ENCODE results near the gene IGSF21.
"Not testable (repeated sequence)": the region's sequence is repeated elsewhere in the genome, so short reads cannot be mapped to it uniquely, and the experiment has no call there.

The IGSF21 gene

DNA sequence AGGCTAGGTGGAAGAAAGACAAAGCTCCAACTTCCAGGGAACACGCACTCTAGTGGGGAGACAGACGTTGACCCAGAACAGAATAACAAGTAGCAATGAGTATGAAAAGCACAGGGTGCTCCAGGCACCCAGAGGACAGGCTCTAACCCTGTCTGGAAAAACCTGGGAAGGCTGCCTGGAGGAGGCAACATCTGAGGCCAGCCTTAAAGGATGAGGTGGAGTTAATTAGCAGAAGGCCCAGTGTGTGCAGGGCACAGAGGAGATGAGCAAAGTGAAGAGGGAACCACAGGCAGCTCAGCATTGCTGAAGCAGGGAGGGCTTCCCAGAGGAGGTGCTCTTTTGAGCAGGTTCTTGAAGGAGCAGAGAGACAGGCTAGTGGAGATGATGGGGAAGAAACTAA lies 246.4 kb downstream of the IGSF21 start:
- no peak for DNase-seq (ENCODE audit: low read depth in 2 of 2)

DNA sequence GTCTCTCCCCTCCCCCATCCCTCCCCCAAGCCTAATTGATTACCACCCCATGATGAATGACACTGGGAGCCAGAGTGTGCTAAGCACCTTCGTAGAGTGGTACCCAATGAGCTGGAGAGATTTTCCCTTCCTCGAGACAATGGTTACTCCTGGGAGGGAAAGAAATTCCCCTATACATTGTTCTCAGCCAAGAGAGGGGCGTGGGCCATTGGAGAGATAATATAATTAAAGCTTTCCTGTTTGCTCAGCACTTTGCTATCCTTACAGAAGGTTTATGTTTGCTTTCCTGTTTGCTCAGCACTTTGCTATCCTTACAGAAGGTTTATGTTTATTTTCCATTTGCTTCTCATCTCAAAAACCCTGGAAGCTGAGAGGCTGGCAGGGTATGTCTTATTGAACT lies 247.0 kb downstream of the IGSF21 start:
- DNase-seq (ENCODE audit: low read depth in 2 of 2): no peak

DNA sequence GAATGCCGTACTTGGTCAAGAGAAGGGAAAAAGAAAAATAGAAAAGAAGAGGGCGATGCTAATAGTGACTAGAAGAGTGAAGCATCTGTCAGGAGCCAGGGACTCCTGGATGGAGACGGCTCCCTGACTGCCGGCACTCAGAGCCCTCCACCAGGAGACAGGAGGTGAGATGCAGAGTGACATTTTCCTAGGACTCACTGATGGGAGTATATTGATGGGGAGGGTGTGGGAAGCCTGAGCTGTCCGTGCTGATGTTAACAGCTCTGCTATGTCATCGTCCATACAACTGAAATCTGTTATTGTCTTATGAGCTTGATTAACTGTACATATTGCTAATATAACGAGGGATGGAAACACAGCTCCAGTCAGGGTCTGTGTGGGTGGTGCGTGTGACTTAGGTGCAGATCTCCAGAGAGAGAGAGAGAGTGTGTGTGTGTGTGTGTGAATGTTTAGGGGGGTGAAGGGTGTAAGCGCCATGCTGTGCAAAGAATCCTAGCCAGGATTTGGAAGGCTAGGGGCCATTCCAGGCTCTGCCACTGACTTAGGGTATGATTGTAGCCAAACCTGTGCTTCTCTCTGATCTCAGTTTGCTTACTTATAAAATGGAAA lies 250.1 kb downstream of the IGSF21 start:
- no peak for DNase-seq (ENCODE audit: low read depth in 2 of 2)

DNA sequence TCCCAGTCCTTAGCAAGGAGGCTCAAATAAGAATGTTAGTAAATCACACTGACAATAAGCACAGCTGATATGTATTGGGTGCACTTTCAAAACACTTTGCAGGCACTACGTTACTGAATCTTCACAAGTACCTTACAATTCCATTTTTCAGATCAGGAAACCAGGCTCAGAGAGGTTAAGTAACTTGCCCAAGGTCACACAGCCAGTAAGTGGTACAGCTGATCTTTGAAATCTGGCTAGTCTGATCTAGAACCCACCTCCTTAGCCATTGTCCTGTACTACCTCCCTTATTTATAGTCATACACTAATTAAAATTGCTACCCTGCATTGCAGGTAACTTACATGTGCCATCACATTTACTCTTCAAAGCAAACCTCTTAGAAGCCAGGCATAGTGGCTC lies 251.0 kb downstream of the IGSF21 start:
- no peak for DNase-seq (ENCODE audit: low read depth in 2 of 2)

DNA sequence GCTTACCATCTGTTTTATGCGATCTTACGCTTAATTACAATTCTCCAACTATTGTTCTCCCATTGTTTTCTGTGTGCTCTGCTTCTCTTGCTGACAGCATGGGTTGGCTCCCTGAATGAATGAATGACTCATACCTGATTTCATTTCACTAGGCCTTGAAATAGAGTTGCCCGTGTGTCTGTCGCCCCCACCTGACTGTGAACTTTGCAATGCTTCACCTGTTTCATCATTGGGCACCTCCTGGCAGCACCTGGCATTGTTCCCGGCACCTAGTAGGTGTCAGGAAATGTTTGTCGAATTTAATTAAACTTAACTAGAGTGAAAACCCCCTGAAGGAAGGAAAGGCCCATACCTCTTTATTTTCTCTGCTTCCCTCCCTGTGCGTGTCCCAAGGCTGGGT lies 252.7 kb downstream of the IGSF21 start:
- no peak for DNase-seq (ENCODE audit: low read depth in 2 of 2)

DNA sequence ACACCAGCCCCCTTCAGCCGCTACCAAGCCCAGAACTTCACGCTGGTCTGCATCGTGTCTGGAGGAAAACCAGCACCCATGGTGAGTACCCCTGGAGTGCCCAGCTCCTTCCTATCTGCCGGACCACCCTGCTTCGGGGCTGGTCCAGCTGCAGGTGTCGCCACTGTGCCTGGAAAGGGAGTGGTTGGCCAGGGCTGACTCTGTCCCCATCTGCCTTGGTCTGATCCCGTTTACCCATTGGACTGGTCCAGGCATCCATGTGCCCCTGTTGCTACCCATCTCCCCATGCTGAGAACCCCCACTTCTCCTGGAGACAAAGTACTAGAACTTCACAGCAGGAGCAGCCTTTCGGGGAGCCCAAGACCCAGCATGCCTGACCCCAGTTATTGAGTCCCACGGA lies 254.6 kb downstream of the IGSF21 start:
- DNase-seq (ENCODE audit: low read depth in 2 of 2): no peak

DNA sequence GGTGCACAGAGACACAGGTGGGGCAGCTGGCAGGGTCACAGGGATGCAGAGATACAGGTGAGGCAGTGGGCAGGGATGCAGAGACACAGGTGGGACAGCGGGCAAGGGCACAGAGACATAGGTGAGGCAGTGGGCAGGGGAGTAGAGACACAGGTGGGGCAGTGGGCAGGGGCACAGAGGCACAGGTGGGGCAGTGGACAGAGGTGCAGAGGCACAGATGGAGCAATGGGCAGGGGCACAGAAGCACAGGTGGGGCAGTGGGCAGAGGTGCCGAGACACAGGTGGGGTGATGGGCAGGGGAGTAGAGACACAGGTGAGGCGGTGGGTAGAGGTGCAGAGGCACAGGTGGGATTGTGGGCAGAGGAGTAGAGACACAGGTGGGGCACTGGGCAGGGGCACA lies 255.8 kb downstream of the IGSF21 start:
- no peak for DNase-seq (ENCODE audit: low read depth in 2 of 2)

DNA sequence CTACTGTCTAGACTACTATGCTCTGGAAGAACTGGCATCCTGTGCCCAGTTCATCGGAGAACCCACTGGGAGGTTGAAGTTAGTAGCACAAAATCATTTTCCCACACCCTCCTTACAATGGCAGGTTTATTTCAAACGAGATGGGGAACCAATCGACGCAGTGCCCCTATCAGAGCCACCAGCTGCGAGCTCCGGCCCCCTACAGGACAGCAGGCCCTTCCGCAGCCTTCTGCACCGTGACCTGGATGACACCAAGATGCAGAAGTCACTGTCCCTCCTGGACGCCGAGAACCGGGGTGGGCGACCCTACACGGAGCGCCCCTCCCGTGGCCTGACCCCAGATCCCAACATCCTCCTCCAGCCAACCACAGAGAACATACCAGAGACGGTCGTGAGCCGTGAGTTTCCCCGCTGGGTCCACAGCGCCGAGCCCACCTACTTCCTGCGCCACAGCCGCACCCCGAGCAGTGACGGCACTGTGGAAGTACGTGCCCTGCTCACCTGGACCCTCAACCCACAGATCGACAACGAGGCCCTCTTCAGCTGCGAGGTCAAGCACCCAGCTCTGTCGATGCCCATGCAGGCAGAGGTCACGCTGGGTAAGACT lies 257.6 kb downstream of the IGSF21 start:
- DNase-seq (ENCODE audit: low read depth in 2 of 2): no peak

DNA sequence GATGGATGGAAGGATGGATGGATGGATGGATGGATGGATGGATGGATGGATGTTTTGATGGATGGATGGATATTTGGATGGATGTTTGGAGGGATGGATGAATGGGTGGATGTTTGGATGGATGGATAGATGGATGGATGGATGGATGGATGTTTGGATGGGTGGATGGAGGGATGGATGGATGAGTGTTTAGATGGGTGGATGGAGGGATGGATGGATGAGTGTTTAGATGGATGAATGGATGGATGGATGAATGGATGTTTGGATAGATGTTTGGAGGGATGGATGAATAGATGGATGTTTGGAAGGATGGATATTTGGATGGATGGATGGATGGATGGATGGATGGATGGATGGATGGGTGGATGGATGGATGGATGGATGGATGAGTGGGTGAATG lies 264.9 kb downstream of the IGSF21 start:
- not testable (repeated sequence) for DNase-seq (ENCODE audit: low read depth in 2 of 2)

DNA sequence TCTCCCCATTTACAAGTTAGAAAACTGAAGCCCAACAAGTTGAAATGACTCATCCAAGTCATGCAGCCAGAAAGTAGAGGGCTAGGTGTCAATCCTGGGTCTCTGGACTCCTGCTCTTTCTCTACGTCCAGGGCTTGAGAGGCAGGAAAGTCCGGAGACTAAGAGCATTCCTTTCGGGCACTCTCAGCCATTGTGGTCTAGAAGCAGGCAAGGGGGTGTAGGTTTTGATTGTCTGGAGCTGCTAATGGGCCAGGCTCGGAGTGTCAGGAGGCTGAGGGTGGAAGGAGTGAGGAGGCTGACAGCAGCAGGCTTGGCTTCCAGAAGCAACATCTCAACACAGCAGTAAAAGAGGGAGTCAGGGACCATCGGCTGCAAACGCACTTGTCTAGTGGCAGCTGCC lies 265.6 kb downstream of the IGSF21 start:
- DNase-seq (ENCODE audit: low read depth in 2 of 2): no peak

DNA sequence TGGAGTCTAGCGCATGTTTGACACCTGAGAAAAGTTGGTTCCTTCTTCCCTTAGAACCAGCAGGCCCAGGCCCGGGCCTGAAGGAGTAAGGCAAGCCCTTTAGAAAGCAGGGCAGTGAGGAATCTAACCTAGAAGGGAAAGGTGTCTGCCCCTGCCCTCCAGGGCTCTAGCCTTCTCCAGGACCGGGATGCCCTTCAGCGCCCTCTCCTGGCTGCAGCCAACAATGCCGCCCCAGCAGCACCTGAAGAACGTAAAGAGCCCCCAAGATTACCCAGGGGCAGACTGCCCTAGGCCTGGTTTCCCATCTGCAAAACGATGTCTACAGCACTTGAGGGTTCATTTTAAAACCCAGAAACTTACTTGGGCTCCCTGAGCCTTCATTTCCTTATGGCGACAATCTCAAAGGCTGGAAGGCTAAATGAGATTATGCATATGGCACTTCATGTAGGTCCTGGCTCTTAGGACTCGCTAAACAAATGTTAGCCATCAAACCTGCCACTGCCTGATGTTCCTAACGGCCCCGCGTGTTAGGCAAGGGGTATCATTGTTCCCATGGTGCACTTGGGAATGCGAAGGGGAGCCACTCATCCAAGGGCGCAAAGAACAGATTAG lies 266.4 kb downstream of the IGSF21 start:
- DNase-seq (ENCODE audit: low read depth in 2 of 2): no peak

DNA sequence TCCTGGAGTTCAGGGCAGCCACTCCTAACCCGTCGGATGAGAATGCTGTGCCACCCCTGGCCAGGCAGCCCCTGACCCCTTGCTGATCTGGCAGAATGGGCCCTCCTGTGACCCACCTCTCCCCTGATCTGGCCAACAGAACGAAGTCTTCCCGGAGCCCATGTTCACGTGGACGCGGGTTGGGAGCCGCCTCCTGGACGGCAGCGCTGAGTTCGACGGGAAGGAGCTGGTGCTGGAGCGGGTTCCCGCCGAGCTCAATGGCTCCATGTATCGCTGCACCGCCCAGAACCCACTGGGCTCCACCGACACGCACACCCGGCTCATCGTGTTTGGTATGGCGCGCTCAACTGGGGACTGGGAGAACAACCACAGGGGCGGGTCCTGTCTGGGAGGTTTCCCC lies 269.1 kb downstream of the IGSF21 start:
- no peak for DNase-seq (ENCODE audit: low read depth in 2 of 2)

DNA sequence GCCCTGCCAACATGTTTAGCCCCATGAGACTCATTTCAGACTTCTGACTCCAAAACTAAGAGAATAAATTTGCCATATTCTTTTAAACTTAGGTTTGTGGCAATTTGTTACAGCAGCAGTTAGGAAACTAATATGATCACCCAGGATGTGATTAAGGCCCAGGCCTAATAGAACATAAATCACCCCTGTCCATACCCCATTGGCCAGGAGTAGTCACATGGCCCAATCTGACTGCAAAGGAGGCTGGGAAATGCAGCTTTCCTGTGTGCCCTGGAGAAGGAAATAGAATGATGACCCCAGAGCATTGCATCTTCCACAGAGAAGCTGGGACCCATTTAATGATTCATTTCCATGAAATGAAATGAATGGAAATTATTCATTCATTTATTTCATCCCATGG lies 272.7 kb downstream of the IGSF21 start:
- no peak for DNase-seq (ENCODE audit: low read depth in 2 of 2)

DNA sequence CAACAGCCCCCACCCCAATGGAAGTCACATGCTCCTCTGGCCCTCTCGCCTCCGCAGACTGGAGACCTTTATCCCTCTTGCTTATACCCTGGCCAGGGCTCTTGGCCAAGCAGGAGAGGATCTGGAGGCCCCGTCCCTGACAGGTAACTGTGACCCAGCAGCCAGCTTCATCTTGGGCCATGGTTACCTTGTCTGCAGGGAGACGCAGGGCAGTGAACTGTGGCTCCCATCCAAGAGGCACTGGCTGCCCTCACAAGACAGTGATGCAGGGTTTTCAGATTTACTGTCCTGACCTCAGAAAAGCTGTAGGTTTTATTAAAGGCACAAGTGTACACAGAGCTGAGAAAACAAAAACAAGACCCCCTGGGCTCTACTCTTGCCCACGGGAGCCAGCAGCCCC lies 276.5 kb downstream of the IGSF21 start:
- no peak for DNase-seq (ENCODE audit: low read depth in 2 of 2)

DNA sequence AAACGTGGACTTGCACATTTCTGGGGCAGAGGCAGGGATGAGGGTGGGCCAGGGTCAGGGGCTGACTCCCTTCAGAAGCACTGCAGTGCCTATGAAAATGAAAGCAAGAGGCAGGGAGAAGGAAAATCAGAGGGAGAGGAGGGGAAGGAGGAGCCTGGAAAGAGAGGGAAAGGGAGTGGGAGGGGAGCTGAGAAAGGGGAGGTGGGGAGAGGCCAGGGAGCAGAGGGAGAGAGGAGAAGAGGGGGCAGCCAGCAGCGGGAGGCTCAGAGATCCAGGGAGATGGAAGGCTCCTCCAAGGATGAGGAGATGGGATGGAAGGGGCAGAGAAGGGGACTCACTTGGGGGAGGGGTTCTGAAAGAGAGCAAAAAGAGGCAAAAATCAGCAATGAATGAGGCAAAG lies 276.9 kb downstream of the IGSF21 start:
- DNase-seq (ENCODE audit: low read depth in 2 of 2): no peak

DNA sequence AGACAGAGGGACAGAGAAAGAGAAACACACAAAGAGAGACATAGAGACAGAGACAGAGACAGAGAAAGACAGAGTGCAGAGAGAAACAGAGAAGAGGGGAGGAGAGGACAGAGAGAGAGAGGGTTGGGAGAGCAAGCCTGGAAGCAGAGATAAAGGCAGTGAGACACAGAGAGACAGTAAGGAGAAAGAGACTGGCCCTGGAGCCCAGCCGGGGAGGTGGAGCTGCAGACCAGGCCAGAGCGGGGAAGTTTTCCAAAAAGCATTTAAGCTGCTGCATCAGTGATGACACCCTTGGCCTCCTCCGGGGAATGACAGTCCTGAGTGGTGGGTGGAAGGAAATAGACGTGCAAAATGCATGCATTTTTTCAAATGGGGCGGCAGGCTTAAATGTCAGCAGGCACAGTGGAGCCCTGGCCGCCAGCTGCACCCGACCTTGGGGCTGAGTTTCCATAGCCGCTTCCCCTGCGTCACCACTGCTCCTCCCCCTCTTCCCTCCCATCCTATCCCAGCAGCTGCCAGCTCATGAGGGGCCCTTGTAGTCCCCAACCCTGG lies 277.7 kb downstream of the IGSF21 start:
- DNase-seq (ENCODE audit: low read depth in 2 of 2): no peak

DNA sequence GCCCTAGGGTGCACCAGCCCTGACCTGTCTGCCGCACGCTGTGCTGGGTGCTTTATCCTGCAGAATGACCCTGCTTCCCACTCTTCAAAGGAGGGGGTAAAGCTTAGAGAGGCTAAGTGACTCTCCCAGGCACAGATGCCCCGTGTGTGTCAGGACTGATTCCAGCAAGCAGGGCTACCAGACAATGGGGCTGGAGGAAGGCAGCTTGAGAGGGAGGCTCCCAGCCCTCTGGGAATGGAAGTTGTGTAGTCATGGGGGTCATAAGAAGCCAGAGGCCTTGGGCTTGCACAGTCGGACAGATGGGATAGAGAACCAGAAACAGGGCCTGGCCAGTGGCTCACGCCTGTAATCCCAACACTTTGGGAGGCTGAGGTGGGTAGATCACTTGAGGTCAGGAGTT lies 279.0 kb downstream of the IGSF21 start:
- DNase-seq (ENCODE audit: low read depth in 2 of 2): no peak

DNA sequence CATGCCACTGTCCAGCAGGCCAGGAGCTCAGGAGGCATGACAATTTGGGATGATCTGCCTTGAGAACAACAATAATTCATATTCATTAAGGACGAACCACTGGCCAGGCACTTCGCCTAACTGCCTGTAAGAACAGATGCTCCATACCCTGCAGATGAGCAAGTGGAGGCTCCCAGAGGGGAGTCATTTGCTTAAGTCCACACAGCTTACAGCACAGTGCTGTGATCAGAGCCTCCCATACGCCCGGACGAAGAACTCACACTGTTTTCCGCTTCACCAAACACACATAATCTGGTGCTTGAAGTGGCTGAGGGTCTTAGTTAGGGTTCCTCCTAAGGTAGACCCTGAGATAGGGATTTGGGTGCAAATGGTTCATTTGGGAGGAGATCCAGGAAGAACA lies 279.7 kb downstream of the IGSF21 start:
- DNase-seq (ENCODE audit: low read depth in 2 of 2): no peak

DNA sequence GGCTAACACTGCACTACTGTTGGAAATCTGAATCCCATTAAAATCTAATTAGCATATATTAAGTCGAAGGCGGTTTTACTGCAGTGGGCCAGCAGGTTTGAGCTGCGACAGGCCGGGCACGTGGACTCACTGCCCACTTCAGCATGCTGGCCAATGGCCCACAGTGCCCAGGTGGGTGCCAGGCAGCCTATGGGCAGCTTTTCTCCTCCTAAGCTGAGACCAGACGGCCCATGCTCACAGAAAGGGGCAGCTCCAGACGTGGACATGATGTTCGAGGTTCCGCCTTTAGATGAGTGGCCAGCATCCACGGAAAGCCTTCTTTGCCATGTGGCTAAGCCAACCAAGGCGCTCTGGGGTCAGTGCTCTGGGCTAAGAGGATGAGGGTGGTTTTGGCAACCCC lies 283.4 kb downstream of the IGSF21 start:
- DNase-seq (ENCODE audit: low read depth in 2 of 2): no peak

DNA sequence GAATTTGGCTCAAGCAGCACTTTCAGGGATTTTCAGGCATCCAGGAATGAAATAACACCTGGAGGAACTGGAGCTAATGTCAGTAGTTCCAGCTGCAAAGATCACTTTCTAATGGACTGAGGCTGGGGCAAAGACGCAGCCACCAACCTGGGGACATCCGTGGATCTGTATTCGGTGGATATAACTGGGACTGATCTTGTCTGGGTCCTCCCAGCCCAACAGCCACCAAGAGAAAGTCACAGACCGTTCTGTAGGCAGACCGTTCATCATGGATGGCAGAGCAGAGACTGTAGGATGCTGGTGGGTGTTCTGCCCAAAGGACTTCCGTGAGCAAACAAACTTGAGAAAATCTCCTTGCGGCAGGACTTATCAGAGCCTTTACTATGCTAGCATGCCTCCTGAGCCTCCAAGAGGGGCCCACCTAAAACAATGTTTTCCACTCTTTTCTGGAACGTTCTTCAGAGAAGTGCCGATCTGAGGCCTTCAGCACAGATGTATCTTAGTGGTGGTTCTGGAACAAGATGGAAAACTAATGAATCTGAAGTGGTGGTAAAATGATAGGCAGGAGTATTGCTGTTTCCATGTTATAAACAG lies 287.1 kb downstream of the IGSF21 start:
- no peak for DNase-seq (ENCODE audit: low read depth in 2 of 2)

DNA sequence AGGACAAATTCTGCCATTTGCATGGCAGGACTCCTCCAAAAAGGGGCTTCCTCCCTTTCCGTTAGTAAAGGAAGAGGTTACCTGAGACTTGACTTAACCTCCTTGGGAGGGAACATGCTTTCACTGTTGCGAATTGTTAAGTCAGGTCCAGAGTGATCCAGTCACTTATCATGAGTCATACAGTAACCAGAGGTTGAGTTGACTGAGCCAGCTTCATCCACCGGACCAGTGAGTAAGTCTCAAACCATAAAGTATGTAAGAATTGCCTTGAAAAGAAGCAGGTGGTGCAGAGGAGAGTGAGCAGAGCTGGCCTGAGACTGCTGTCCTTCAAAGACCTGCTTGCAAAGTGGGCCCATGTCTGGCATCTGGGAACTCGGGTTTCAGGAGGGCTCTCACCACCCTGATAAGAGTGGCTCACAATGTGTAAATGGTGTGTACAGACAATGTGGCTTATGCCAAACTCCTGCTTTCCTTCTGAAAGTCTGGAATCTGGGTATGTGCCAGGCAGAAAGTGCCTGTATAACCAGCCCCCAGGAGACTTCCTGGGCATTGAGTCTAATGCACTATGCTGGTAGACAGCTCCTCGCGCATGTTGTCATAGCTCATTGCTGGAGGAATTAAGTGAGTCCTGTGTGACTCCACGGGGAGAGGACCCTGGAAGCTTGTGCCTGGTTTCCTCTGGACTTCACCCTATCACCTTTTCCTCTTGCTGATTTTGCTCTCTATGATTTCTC lies 288.8 kb downstream of the IGSF21 start:
- DNase-seq (ENCODE audit: low read depth in 2 of 2): no peak

DNA sequence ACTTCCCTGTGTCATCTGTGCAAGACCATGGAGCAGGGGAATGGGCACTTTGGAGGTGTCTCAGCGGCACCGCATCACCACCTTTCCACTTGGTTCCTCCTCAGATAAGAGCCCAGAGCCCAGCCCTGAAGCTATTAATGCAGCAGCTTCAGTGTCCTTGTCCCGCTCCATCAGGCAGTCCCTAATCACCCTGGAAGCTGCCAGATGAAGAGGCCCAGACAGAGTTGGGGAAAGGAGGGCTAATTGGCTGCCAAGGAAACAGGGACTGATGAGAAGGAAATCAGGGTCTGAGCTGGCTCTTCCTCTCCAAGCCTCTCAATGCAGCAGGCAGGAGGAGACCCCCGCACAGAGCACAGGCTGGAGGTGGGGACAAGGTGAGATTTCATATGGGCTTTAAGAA lies 290.0 kb downstream of the IGSF21 start:
- no peak for DNase-seq (ENCODE audit: low read depth in 2 of 2)

All from activated CD4-positive, alpha-beta T cell treated with anti-CD3 and anti-CD28 coated beads for 24 hours (primary cell).